SK-N-MC (cell line): ENCODE measurements around the gene GPC6.

Experiments used
- EZH2 ChIP-seq: fragments of 200-600 bp; sonication (generic); IDR thresholded peaks from one replicate; pipeline ENCODE4 v1.6.1; 2017; ENCODE audit warnings: antibody characterized with exemption
- POLR2AphosphoS5 ChIP-seq: IDR thresholded peaks from 2 replicates; pipeline ENCODE4 v1.6.1; 2012; ENCODE audit warnings: mild to moderate bottlenecking, low read depth, low read length, borderline replicate concordance

GRCh38 chr13:93307651-93308050 is 81.0 kb downstream of the GPC6 start:
- TF ChIP-seq EZH2: no peak
- no peak for TF ChIP-seq POLR2AphosphoS5
